Smooth muscle cell of the umbilical artery (primary cell): ENCODE results near the gene ZBTB39. TPM values are rescaled to one million over a fixed set of nuclear protein-coding genes. Genes with fewer than 3 reads are reported as not detected.

ENCODE experiments used
- total RNA-seq: library from RNA; depleted of rRNA; stranded (reverse); fragments of >200 nt; gene quantifications from 2 replicates; pipeline ENCODE4 v1.2.3, GENCODE V29; 2014

Gene ZBTB39, protein sequence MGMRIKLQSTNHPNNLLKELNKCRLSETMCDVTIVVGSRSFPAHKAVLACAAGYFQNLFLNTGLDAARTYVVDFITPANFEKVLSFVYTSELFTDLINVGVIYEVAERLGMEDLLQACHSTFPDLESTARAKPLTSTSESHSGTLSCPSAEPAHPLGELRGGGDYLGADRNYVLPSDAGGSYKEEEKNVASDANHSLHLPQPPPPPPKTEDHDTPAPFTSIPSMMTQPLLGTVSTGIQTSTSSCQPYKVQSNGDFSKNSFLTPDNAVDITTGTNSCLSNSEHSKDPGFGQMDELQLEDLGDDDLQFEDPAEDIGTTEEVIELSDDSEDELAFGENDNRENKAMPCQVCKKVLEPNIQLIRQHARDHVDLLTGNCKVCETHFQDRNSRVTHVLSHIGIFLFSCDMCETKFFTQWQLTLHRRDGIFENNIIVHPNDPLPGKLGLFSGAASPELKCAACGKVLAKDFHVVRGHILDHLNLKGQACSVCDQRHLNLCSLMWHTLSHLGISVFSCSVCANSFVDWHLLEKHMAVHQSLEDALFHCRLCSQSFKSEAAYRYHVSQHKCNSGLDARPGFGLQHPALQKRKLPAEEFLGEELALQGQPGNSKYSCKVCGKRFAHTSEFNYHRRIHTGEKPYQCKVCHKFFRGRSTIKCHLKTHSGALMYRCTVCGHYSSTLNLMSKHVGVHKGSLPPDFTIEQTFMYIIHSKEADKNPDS
- total RNA-seq: 5.0 and 6.8 TPM in 2 replicates

DNA sequence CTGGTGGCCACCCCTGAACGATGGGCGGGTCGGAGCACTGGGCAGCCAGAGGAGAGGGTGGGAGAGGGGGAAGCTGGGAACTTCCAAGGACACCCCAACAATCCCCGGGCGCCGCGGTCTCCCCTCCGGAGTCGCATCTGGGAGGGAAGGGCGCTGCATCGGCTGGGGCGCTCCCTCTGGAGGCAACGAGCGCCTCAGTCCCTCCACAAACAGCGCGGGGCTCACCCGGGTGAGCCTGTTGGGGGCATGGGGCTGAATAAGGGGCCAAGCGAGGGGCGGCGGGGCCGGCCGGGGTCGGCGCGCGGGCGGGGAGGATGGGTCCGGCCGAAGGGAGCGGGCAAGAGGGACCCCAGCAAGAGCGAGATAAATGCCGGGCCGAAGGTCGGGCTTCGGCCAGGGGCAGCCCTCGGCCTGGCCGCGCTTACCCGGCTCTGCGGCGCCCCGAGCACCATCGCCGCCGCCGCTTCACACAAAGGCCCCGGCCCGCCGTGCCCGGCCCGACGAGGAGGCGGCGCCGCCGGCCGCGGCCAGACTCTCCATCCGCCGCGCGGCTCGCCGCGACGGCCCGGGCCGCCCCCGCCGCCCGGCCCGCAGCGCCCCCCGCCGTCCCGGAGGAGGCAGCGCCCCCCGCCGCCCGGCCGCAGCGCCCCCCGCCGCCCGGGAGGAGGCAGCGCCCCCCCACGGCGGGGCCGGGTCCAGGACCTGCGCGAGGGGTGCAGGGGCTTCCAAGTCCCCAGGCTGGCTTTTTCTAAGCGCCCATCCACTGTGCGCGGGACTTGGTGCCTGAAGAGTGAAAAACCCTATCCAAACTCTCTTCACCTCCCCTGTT, at the start of gene ZBTB39:
Gene ZBTB39 (minus strand): TSS at position 567 of the 829 bp plus-strand sequence. CDS start 1,629 bp downstream, outside the sequence.

DNA sequence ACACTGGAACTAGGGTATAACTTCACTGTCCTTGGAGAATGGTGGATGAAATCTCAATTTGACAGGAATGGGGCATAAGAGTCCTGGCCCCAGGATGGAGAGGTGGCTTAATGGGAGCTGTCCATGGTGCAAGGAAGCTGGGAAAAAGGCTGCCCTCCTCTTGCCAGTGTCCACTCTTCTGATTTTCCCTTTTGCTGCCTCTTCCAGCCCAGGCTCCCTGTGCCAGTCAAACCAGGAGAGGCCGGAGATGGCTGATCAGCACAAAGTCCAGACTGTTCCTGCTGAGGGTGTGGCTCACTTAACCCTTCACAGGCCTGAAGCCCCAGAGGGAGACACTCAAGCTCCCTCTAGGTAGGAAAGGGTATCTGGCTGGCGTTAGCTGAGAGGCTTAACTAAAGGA, 43.5 kb upstream of the ZBTB39 start, which contains the start of gene MYO1A:
Gene MYO1A (minus strand): TSS at position 240 of the 400 bp plus-strand sequence. CDS start 1,806 bp downstream, outside the sequence.

DNA sequence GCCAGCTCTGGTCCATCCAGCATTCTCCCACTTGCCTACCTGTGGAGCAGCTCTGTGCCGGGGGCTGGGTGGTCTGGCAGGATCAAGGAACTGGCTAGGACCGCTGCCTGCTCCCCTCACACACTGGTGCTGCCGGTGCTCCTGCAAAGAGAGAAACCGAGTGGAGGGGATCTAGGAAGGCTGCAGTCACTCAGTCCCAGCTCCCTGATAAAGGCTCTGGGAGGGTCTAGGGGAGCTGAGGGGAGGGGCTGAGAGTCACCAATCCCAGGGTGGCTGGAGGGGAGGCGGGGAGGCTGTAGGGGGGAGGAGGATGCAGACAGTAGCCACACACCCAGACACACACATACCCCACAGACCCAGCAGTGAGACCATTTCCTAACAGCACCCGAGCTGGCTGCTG, 10.0 kb upstream of the ZBTB39 start, which contains the start of gene TAC3:
Gene TAC3 (minus strand): TSS at position 182 of the 400 bp plus-strand sequence. CDS start 732 bp downstream, outside the sequence.

DNA sequence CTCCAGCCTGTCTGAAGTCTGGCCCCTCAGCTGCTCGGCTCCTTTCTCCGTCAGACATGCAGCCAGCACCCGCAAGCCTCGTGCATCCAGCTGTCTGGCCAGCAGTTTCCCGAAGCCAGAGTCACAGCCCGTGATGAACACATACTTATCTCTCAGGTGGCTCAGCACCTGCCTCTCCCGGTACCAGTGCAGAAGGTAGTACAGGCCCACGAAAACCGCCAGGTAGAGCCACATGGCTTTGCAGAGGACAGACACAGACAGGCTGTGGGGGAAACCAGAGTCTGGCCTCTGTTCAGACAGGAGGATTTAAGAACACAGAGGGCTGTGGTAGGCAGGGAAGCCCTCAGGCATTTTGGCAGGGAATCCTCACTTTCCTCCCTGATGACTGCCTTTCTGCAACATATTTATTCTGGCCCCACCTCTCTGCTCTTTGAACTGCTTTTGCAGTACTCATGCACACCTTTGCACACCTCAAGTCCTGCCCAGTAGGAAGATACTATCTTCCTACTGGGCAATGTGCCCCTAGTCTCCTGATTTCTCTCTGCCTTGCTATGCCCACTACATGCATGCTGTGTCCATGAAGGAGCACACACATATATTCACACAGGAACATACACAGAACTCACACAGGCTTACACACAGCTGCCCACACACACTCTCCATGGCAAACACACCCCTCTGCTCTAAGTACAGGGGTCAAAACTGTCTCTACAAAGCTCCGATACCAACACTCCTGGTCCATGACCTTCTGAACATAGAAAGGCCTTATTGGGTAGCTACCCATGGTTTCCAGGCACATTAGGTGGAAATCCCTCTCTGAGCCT, 48.9 kb downstream of the ZBTB39 start, which contains the start of gene RDH16:
Gene RDH16 (minus strand): TSS at position 380 of the 824 bp plus-strand sequence. CDS start 146 bp downstream, at position 234.

Other genes with a start within 250 kb of the ZBTB39 start
- 5.6 and 39.2 TPM in 2 replicates for gene HSD17B6, start 243.2 kb downstream of the ZBTB39 start, total RNA-seq
- not detected in 2 replicates for gene SDR9C7, start 72.1 kb downstream of the ZBTB39 start, total RNA-seq
- 0.30 and 0.37 TPM in 2 replicates for gene RDH16, start 48.9 kb downstream of the ZBTB39 start, total RNA-seq
- gene TAC3, start 10.0 kb upstream of the ZBTB39 start, total RNA-seq: not detected in 2 replicates
- gene MYO1A, start 43.6 kb upstream of the ZBTB39 start, total RNA-seq: not detected in 2 replicates
- gene NEMP1, start 72.2 kb upstream of the ZBTB39 start, total RNA-seq: 3.9 and 10.0 TPM in 2 replicates
- gene NAB2, start 82.6 kb upstream of the ZBTB39 start, total RNA-seq: 23.5 and 60.4 TPM in 2 replicates
- 36.8 and 54.3 TPM in 2 replicates for gene STAT6, start 104.8 kb upstream of the ZBTB39 start, total RNA-seq
- gene LRP1, start 121.9 kb upstream of the ZBTB39 start, total RNA-seq: 617 and 769 TPM in 2 replicates
- gene LRP1-AS, start 141.1 kb upstream of the ZBTB39 start, total RNA-seq: not detected in 2 replicates
- 12.5 and 13.9 TPM in 2 replicates for gene NXPH4, start 210.2 kb upstream of the ZBTB39 start, total RNA-seq
- 287 and 328 TPM in 2 replicates for gene SHMT2, start 223.2 kb upstream of the ZBTB39 start, total RNA-seq
- not detected in 2 replicates for gene STAC3, start 244.6 kb upstream of the ZBTB39 start, total RNA-seq